Measurements from ENCODE around the gene DNAJC2. TPM values are rescaled to one million over a fixed set of nuclear protein-coding genes. Genes with fewer than 3 reads are reported as not detected.
A peak's percentile ranks its signal among the peaks of the same experiment; 100 is the strongest.

DNAJC2 gene, protein sequence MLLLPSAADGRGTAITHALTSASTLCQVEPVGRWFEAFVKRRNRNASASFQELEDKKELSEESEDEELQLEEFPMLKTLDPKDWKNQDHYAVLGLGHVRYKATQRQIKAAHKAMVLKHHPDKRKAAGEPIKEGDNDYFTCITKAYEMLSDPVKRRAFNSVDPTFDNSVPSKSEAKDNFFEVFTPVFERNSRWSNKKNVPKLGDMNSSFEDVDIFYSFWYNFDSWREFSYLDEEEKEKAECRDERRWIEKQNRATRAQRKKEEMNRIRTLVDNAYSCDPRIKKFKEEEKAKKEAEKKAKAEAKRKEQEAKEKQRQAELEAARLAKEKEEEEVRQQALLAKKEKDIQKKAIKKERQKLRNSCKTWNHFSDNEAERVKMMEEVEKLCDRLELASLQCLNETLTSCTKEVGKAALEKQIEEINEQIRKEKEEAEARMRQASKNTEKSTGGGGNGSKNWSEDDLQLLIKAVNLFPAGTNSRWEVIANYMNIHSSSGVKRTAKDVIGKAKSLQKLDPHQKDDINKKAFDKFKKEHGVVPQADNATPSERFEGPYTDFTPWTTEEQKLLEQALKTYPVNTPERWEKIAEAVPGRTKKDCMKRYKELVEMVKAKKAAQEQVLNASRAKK
- total RNA-seq = 10 to 100 TPM; 16.4 to 48.6 (median 27.7) TPM

GRCh38 chr7:103344453-103345149 is at the start of gene DNAJC2:
Gene DNAJC2 (minus strand): TSS chr7:103344767. CDS start chr7:103344622, 145 bp downstream.
- WGBS, 2 donors (ENCODE audit: low coverage in 1 of 2) = 11 to 68% methylated on average over 6 to 33 of the region's 43 CpGs
- TF ChIP-seq POLR2A (IDR thresholded peaks at IDR 0.05) = peak; percentile 75
- no peak for TF ChIP-seq EP300 (IDR thresholded peaks at IDR 0.05; ENCODE audit: low read depth)
- peak; percentile 71 to 89 (median 88) for TF ChIP-seq POLR2AphosphoS5 (IDR thresholded peaks at IDR 0.05)
- Histone ChIP-seq H3K4me3 (peak within 1 kb of the TSS; percentile 71 to 99 (median 82)), H3K27me3 (no peaks in the 10 kb centered on the region), H3K27ac (peak within 1 kb of the TSS; percentile 86 to 94 (median 90)), H3K4me1 (peaks cover 18 to 49% (median 28%) of the 10 kb centered on the region in 4 donors), H3K36me3 (peaks cover 0 to 14% (median 0%) of the 10 kb centered on the region in 4 donors), H3K9me3 (no peaks in the 10 kb centered on the region)
- intact Hi-C loops (cut with DNase I; ENCODE audit: low total_unique reads) = no loop called here
- peak; percentile 90 for DNase-seq
- in situ Hi-C loops (cut with MboI; ENCODE audit: low pct_ligation_motif_present in 1 of 4, low pct_unique_long_range_greater_than_20kb in 1 of 4, low sequenced_read_pairs in 3 of 4) = no loop called here

- no peaks in the 10 kb centered on the region for H3K9me3 ChIP-seq
- in situ Hi-C loops (cut with MboI; ENCODE audit: low pct_ligation_motif_present in 1 of 4, low pct_unique_long_range_greater_than_20kb in 1 of 4, low sequenced_read_pairs in 3 of 4) = no loop called here
- TF ChIP-seq POLR2AphosphoS5 (IDR thresholded peaks at IDR 0.05) (no peak), POLR2A (IDR thresholded peaks at IDR 0.05) (no peak), EP300 (IDR thresholded peaks at IDR 0.05; ENCODE audit: low read depth) (no peak)
- TF ChIP-seq, protein P1, sequence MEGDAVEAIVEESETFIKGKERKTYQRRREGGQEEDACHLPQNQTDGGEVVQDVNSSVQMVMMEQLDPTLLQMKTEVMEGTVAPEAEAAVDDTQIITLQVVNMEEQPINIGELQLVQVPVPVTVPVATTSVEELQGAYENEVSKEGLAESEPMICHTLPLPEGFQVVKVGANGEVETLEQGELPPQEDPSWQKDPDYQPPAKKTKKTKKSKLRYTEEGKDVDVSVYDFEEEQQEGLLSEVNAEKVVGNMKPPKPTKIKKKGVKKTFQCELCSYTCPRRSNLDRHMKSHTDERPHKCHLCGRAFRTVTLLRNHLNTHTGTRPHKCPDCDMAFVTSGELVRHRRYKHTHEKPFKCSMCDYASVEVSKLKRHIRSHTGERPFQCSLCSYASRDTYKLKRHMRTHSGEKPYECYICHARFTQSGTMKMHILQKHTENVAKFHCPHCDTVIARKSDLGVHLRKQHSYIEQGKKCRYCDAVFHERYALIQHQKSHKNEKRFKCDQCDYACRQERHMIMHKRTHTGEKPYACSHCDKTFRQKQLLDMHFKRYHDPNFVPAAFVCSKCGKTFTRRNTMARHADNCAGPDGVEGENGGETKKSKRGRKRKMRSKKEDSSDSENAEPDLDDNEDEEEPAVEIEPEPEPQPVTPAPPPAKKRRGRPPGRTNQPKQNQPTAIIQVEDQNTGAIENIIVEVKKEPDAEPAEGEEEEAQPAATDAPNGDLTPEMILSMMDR (IDR thresholded peaks at IDR 0.05) = no peak
- H3K27me3 ChIP-seq = no peaks in the 10 kb centered on the region
- intact Hi-C loops (cut with DNase I; ENCODE audit: low total_unique reads) = no loop called here
- no peak overlapping the region for H3K27ac ChIP-seq
- WGBS, 2 donors (ENCODE audit: low coverage in 1 of 2) = 54 to 56% methylated on average over 2 of the region's 2 CpGs
- H3K4me3 ChIP-seq = no peak overlapping the region
- H3K36me3 ChIP-seq = no peaks in the 10 kb centered on the region
- DNase-seq = no peak
- H3K4me1 ChIP-seq = peaks cover 0 to 2% (median 0%) of the 10 kb centered on the region in 4 donors
Measured at GRCh38 chr7:103391976-103392375, 47.4 kb upstream of the DNAJC2 start.

GRCh38 chr7:103391150-103391549 is 46.6 kb upstream of the DNAJC2 start:
- H3K9me3 ChIP-seq = no peaks in the 10 kb centered on the region
- peaks cover 0 to 2% (median 0%) of the 10 kb centered on the region in 4 donors for H3K4me1 ChIP-seq
- TF ChIP-seq POLR2AphosphoS5 (IDR thresholded peaks at IDR 0.05) (no peak), EP300 (IDR thresholded peaks at IDR 0.05; ENCODE audit: low read depth) (no peak), POLR2A (IDR thresholded peaks at IDR 0.05) (no peak)
- TF ChIP-seq, protein P1 (IDR thresholded peaks at IDR 0.05) = no peak
- in situ Hi-C loops (cut with MboI; ENCODE audit: low pct_ligation_motif_present in 1 of 4, low pct_unique_long_range_greater_than_20kb in 1 of 4, low sequenced_read_pairs in 3 of 4) = no loop called here
- no peak for DNase-seq
- H3K36me3 ChIP-seq = no peaks in the 10 kb centered on the region
- H3K4me3 ChIP-seq = no peak overlapping the region
- H3K27ac ChIP-seq = no peak overlapping the region
- no peaks in the 10 kb centered on the region for H3K27me3 ChIP-seq
- intact Hi-C loops (cut with DNase I; ENCODE audit: low total_unique reads) = no loop called here
- 74 to 95% methylated on average over 2 to 5 of the region's 5 CpGs for WGBS, 2 donors (ENCODE audit: low coverage in 1 of 2)

- WGBS, 2 donors (ENCODE audit: low coverage in 1 of 2) = 83 to 94% methylated on average over 2 to 3 of the region's 3 CpGs
- no peaks in the 10 kb centered on the region for H3K9me3 ChIP-seq
- H3K4me1 ChIP-seq = peaks cover 0 to 2% (median 0%) of the 10 kb centered on the region in 4 donors
- H3K27ac ChIP-seq = no peak overlapping the region
- DNase-seq = no peak
- TF ChIP-seq EP300 (IDR thresholded peaks at IDR 0.05; ENCODE audit: low read depth) (no peak), POLR2A (IDR thresholded peaks at IDR 0.05) (no peak), POLR2AphosphoS5 (IDR thresholded peaks at IDR 0.05) (no peak)
- TF ChIP-seq, protein P1 (IDR thresholded peaks at IDR 0.05) = no peak
- in situ Hi-C loops (cut with MboI; ENCODE audit: low pct_ligation_motif_present in 1 of 4, low pct_unique_long_range_greater_than_20kb in 1 of 4, low sequenced_read_pairs in 3 of 4) = no loop called here
- H3K36me3 ChIP-seq = no peaks in the 10 kb centered on the region
- H3K27me3 ChIP-seq = no peaks in the 10 kb centered on the region
- intact Hi-C loops (cut with DNase I; ENCODE audit: low total_unique reads) = no loop called here
- H3K4me3 ChIP-seq = no peak overlapping the region
Measured at GRCh38 chr7:103389263-103389662, 44.7 kb upstream of the DNAJC2 start.
